Activated T-helper 1 cell treated with anti-CD3 and anti-CD28 coated beads, Interleukin-12 subunit alpha, Interleukin-12 subunit beta, Interleukin-2, Interleukin-4 antibody, amounts not matched to agents 30 ng/mL and 10 ng/mL and 1 ng/mL, durations not matched to agents 14 hours and 24 hours and 36 hours (primary cell): ENCODE measurements around the gene PEAK1. TPM values are rescaled to one million over a fixed set of nuclear protein-coding genes. Genes with fewer than 3 reads are reported as not detected.

Experiments used
- DNase-seq: peaks from one replicate; pipeline ENCODE4 v3.0.0; 2021; ENCODE audit warnings: low spot score
- H3K27ac Mint-ChIP-seq: one replicate; pipeline ENCODE4 v1.8.0; 2021; ENCODE audit warnings: mild to moderate bottlenecking, mixed read lengths
- H3K27me3 Mint-ChIP-seq: one replicate; pipeline ENCODE4 v1.8.0; 2022; ENCODE audit warnings: mild to moderate bottlenecking, moderate library complexity, mixed read lengths; ENCODE audit not compliant: insufficient read depth
- H3K36me3 Mint-ChIP-seq: one replicate; pipeline ENCODE4 v1.8.0; 2021; ENCODE audit warnings: low read depth, mixed read lengths
- H3K4me1 Mint-ChIP-seq: one replicate; pipeline ENCODE4 v1.8.0; 2021; ENCODE audit warnings: low read depth, mixed read lengths
- H3K4me3 Mint-ChIP-seq: one replicate; pipeline ENCODE4 v1.8.0; 2021; ENCODE audit warnings: mild to moderate bottlenecking, moderate library complexity, mixed read lengths
- H3K9me3 Mint-ChIP-seq: one replicate; pipeline ENCODE4 v1.8.0; 2021; ENCODE audit warnings: mixed read lengths
- intact Hi-C: fragments of 100-400 bp; cut with micrococcal nuclease; formaldehyde crosslinking; loops from one replicate; pipeline ENCODE4 v1.15.1; 2024
- total RNA-seq: library from RNA; stranded (reverse); gene quantifications from 2 replicates; pipeline ENCODE4 v1.2.3, GENCODE V29; 2022

The PEAK1 gene
- total RNA-seq, 1 donor from 2014 or later, result 27.0 TPM

DNA sequence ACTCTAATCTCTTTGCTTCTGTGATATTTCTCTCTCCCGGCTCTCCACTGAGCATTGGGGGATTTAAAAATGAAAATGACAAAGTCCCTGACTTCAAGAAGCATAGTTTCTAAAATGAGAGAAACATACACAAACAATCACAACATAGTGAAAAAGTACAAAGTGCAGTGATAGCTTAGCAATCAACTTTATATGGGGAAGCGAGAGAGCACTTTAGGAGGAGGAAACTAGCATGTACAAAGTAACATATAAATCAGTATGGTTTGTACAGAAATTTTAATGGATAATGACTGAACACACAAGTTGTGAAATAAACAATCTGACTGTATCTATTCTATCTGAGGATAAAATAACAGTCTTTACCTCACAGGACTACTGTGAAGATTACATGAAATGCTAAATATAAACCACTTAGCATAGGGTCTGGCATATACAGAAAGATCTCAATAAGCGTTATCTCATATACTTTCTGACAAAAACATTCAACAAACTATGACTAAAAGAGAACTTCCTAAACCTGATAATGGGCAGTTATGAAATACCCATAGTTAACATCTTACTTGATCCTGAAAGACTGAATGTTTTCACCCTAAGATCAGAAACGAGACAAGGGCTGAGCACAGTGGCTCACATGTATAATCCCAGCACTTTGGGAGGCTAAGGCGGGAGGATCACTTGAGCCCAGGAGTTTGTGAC is 61.2 kb downstream of the PEAK1 start:
- H3K4me3 Mint-ChIP-seq, result no peak overlapping the region
- intact Hi-C loops, result no loop called here
- no peaks in the 10 kb centered on the region for H3K4me1 Mint-ChIP-seq
- H3K36me3 Mint-ChIP-seq, result peaks cover 4% of the 10 kb centered on the region
- no peaks in the 10 kb centered on the region for H3K9me3 Mint-ChIP-seq
- H3K27ac Mint-ChIP-seq, result no peak overlapping the region
- DNase-seq, result no peak
- no peaks in the 10 kb centered on the region for H3K27me3 Mint-ChIP-seq

GRCh38 chr15:77356305-77356704 is 63.6 kb downstream of the PEAK1 start:
- Mint-ChIP-seq H3K36me3 (no peaks in the 10 kb centered on the region), H3K27ac (no peak overlapping the region), H3K27me3 (no peaks in the 10 kb centered on the region), H3K4me3 (no peak overlapping the region), H3K4me1 (no peaks in the 10 kb centered on the region), H3K9me3 (no peaks in the 10 kb centered on the region)
- intact Hi-C loops, result no loop called here
- no peak for DNase-seq

GRCh38 chr15:77355321-77355720 is 64.6 kb downstream of the PEAK1 start:
- Mint-ChIP-seq H3K4me1 (no peaks in the 10 kb centered on the region), H3K27me3 (no peaks in the 10 kb centered on the region), H3K9me3 (no peaks in the 10 kb centered on the region), H3K36me3 (no peaks in the 10 kb centered on the region), H3K4me3 (no peak overlapping the region), H3K27ac (no peak overlapping the region)
- DNase-seq, result no peak
- intact Hi-C loops, result no loop called here

- Mint-ChIP-seq H3K36me3 (no peaks in the 10 kb centered on the region), H3K9me3 (no peaks in the 10 kb centered on the region), H3K27me3 (no peaks in the 10 kb centered on the region), H3K4me1 (no peaks in the 10 kb centered on the region), H3K27ac (no peak overlapping the region), H3K4me3 (no peak overlapping the region)
- no peak for DNase-seq
- intact Hi-C loops, result no loop called here
Measured at GRCh38 chr15:77354063-77354462, 65.8 kb downstream of the PEAK1 start.

DNA sequence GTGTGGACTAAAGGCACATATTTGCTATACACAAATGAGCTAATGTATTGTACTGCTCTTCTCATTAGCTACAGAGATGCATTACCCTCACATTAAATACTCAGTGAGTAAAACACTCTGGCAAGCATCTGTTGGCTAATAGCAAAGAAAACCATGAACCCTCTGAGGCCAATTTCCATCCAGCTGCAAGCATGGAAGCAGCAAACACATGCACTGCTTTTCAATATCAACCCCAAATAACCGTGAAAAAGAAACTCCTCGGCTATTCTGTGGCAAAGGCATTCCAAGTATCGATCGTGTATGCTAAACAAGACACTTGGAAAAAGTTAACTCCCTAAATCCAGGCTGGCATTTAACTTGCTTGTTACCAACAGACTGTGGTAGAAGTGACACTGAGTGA is 67.0 kb downstream of the PEAK1 start:
- H3K9me3 Mint-ChIP-seq, result no peaks in the 10 kb centered on the region
- H3K27me3 Mint-ChIP-seq, result no peaks in the 10 kb centered on the region
- DNase-seq, result no peak
- no peaks in the 10 kb centered on the region for H3K4me1 Mint-ChIP-seq
- H3K36me3 Mint-ChIP-seq, result no peaks in the 10 kb centered on the region
- H3K27ac Mint-ChIP-seq, result no peak overlapping the region
- no peak overlapping the region for H3K4me3 Mint-ChIP-seq
- intact Hi-C loops, result no loop called here

GRCh38 chr15:77350792-77351191 is 69.1 kb downstream of the PEAK1 start:
- H3K4me3 Mint-ChIP-seq, result no peak overlapping the region
- no peaks in the 10 kb centered on the region for H3K27me3 Mint-ChIP-seq
- H3K36me3 Mint-ChIP-seq, result no peaks in the 10 kb centered on the region
- intact Hi-C loops, result no loop called here
- DNase-seq, result no peak
- H3K27ac Mint-ChIP-seq, result no peak overlapping the region
- peaks cover 9% of the 10 kb centered on the region for H3K4me1 Mint-ChIP-seq
- no peaks in the 10 kb centered on the region for H3K9me3 Mint-ChIP-seq

- Mint-ChIP-seq H3K27me3 (no peaks in the 10 kb centered on the region), H3K9me3 (no peaks in the 10 kb centered on the region), H3K4me1 (peaks cover 9% of the 10 kb centered on the region), H3K36me3 (peaks cover 4% of the 10 kb centered on the region), H3K27ac (no peak overlapping the region), H3K4me3 (no peak overlapping the region)
- intact Hi-C loops, result no loop called here
- no peak for DNase-seq
Measured at GRCh38 chr15:77349666-77350065, 70.2 kb downstream of the PEAK1 start.

GRCh38 chr15:77348511-77348910 is 71.4 kb downstream of the PEAK1 start:
- H3K36me3 Mint-ChIP-seq, result peaks cover 8% of the 10 kb centered on the region
- no peak overlapping the region for H3K4me3 Mint-ChIP-seq
- no peaks in the 10 kb centered on the region for H3K9me3 Mint-ChIP-seq
- intact Hi-C loops, result no loop called here
- no peak for DNase-seq
- no peaks in the 10 kb centered on the region for H3K27me3 Mint-ChIP-seq
- no peak overlapping the region for H3K27ac Mint-ChIP-seq
- H3K4me1 Mint-ChIP-seq, result peaks cover 9% of the 10 kb centered on the region

GRCh38 chr15:77347197-77347596 is 72.7 kb downstream of the PEAK1 start:
- Mint-ChIP-seq H3K4me1 (peaks cover 9% of the 10 kb centered on the region), H3K27me3 (no peaks in the 10 kb centered on the region), H3K27ac (no peak overlapping the region), H3K4me3 (no peak overlapping the region), H3K36me3 (peaks cover 8% of the 10 kb centered on the region), H3K9me3 (no peaks in the 10 kb centered on the region)
- DNase-seq, result no peak
- intact Hi-C loops, result no loop called here

DNA sequence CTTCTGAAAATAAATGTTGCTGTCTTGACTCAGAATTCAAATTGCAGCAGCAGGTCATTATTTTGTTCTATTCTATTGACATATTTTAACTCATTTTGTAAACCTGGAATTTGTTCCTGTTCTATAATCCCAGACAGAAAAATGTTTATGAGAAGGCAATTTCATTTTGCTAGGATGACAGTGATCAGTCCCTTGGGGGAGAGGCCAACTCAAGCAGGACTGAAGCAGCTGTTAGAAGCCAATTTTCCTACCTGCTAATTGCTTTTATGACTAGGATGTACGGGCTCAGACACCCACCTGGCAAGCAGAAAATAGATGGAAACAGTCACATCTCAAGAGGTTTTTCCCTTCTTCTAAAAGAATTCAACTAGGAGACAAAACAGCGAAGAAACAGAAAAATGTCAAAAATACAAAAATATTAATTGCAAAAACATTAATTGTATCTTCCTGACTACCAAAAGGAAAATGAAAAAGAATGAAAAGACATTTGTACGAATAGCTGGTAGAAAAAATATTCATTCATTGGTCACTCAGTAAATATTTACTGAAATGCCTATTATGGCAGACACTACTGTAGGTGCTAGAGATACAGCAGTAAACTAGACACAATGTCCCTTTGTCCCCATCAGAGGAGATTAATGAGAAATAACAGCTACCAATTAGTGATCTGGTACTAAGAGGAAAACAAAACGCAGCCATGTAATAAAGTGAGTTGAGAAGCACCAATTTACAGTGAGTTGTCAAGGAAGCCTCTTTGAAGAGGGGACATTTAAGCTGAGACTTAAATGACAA is 73.5 kb downstream of the PEAK1 start:
- Mint-ChIP-seq H3K27me3 (no peaks in the 10 kb centered on the region), H3K4me1 (peaks cover 9% of the 10 kb centered on the region), H3K27ac (no peak overlapping the region), H3K9me3 (no peaks in the 10 kb centered on the region), H3K4me3 (no peak overlapping the region), H3K36me3 (peaks cover 10% of the 10 kb centered on the region)
- DNase-seq, result no peak
- intact Hi-C loops, result no loop called here

DNA sequence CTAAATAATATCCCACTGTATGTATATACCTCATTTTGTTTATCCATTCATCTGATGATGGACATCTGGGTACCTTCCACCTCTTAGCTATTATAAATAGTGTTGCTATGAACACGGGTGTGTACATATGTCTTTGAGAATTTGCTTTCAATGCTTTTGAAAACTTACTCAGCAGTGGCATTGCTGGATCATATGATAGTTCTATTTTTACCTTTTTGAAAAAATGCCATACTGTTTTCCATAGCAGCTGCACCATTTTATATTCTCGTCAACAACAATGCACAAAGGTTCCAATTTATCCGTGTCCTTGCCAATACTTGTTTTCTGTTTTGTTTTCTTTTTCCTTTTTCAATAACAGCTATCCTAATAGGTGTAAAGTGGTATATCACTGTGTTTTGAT is 77.1 kb downstream of the PEAK1 start:
- Mint-ChIP-seq H3K27ac (no peak overlapping the region), H3K9me3 (no peaks in the 10 kb centered on the region), H3K36me3 (peaks cover 10% of the 10 kb centered on the region), H3K4me1 (peaks cover 9% of the 10 kb centered on the region), H3K4me3 (no peak overlapping the region), H3K27me3 (no peaks in the 10 kb centered on the region)
- intact Hi-C loops, result no loop called here
- DNase-seq, result no peak

DNA sequence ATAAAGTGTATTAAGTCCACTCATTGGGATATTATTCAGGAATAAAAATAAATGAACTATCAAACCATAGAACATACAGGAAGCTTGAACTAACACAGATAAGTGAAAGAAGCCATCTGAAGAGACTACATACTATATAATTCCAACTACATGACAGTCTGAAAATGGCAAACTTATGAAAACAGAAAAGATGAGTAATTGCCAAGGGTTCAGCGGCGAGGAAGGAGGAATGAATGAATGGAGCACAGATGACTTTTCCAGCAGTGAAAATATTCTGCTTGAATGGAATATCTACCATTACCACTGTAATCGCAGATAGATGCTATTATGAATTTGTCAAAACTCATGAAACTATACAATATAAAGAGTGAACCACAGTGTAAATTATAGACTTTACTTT is 79.7 kb downstream of the PEAK1 start:
- Mint-ChIP-seq H3K4me3 (no peak overlapping the region), H3K27ac (no peak overlapping the region), H3K4me1 (no peaks in the 10 kb centered on the region), H3K36me3 (peaks cover 10% of the 10 kb centered on the region), H3K9me3 (no peaks in the 10 kb centered on the region), H3K27me3 (no peaks in the 10 kb centered on the region)
- intact Hi-C loops, result no loop called here
- no peak for DNase-seq

GRCh38 chr15:77336006-77336405 is 83.9 kb downstream of the PEAK1 start:
- intact Hi-C loops, result no loop called here
- Mint-ChIP-seq H3K27ac (no peak overlapping the region), H3K9me3 (no peaks in the 10 kb centered on the region), H3K4me1 (no peaks in the 10 kb centered on the region), H3K4me3 (no peak overlapping the region), H3K27me3 (no peaks in the 10 kb centered on the region), H3K36me3 (no peaks in the 10 kb centered on the region)
- no peak for DNase-seq
